HG03060 (cell line): ENCODE results near the gene EP400.

Experiments used
- ATAC-seq: cut with Tn5 transposase; IDR thresholded peaks from one replicate; pipeline ENCODE4 v1.9.1; 2021; ENCODE audit warnings: low read depth, moderate number of reproducible peaks; ENCODE audit not compliant: unreplicated experiment

EP400 gene

GRCh38 chr12:132014092-132014914 is 64.6 kb downstream of the EP400 start:
- no peak for ATAC-seq

GRCh38 chr12:132014915-132015280 is 65.2 kb downstream of the EP400 start:
- ATAC-seq, result no peak

GRCh38 chr12:132015686-132016430 is 66.1 kb downstream of the EP400 start:
- no peak for ATAC-seq

- ATAC-seq, result no peak
These were observed 68.6 kb downstream of the EP400 start for GRCh38 chr12:132018193-132018916.

- ATAC-seq, result no peak
These were observed 70.1 kb downstream of the EP400 start for GRCh38 chr12:132019891-132020290.

GRCh38 chr12:132020292-132020691 is 70.5 kb downstream of the EP400 start:
- ATAC-seq, result no peak

- ATAC-seq, result no peak
These were observed 71.5 kb downstream of the EP400 start for GRCh38 chr12:132021031-132021871.

- no peak for ATAC-seq
These were observed 72.2 kb downstream of the EP400 start for GRCh38 chr12:132021965-132022364.

- no peak for ATAC-seq
These were observed 73.9 kb downstream of the EP400 start for GRCh38 chr12:132023658-132024057.

- ATAC-seq, result no peak
These were observed 75.0 kb downstream of the EP400 start for GRCh38 chr12:132024758-132025157.

GRCh38 chr12:132025526-132025925 is 75.8 kb downstream of the EP400 start:
- no peak for ATAC-seq

GRCh38 chr12:132026061-132026795 is 76.5 kb downstream of the EP400 start:
- ATAC-seq, result no peak

GRCh38 chr12:132026796-132027500 is 77.2 kb downstream of the EP400 start:
- ATAC-seq, result no peak

GRCh38 chr12:132027636-132028035 is 77.9 kb downstream of the EP400 start:
- ATAC-seq, result no peak

GRCh38 chr12:132028111-132028510 is 78.4 kb downstream of the EP400 start:
- no peak for ATAC-seq

- no peak for ATAC-seq
These were observed 80.0 kb downstream of the EP400 start for GRCh38 chr12:132029503-132030300.

- no peak for ATAC-seq
These were observed 80.8 kb downstream of the EP400 start for GRCh38 chr12:132030367-132031038.

- no peak for ATAC-seq
These were observed 83.9 kb downstream of the EP400 start for GRCh38 chr12:132033627-132034026.
